Bronchial epithelial cell (primary cell): Measurements from ENCODE around the gene RBM47. TPM values are rescaled to one million over a fixed set of nuclear protein-coding genes. Genes with fewer than 3 reads are reported as not detected.

Source experiments
- DNase-seq: peaks from one replicate; pipeline ENCODE4 v3.0.0-alpha.2; 2010; ENCODE audit warnings: low read depth
- FAIRE-seq: peaks from 2 replicates; lab custom pipeline; 2011; peaks lifted over from hg19 to GRCh38; lab: Jason Lieb, UNC
- H3K27me3 ChIP-seq: 2 replicates; pipeline ENCODE4 v1.5.1; 2011; ENCODE audit warnings: low read length; ENCODE audit not compliant: control insufficient read depth, insufficient read depth
- H3K36me3 ChIP-seq: 2 replicates; pipeline ENCODE4 v1.5.1; 2011; ENCODE audit warnings: low read length; ENCODE audit not compliant: control insufficient read depth, insufficient read depth
- H3K4me3 ChIP-seq: 2 replicates; pipeline ENCODE4 v1.5.1; 2011; ENCODE audit warnings: mild to moderate bottlenecking, low read depth, low read length, control low read depth
- total RNA-seq: library from RNA; depleted of rRNA; stranded (reverse); fragments of >200 nt; gene quantifications from 2 replicates; pipeline ENCODE4 v1.2.1, GENCODE V29; 2014
- TF ChIP-seq, protein P1 (sequence below): IDR thresholded peaks from 2 replicates; pipeline ENCODE4 v1.5.1; 2011; ENCODE audit warnings: mild to moderate bottlenecking, moderate library complexity, low read length, control low read depth, inconsistent platforms; ENCODE audit not compliant: insufficient read depth, severe bottlenecking

Gene RBM47
- total RNA-seq, 1 donor from 2014 or later = 35.0 TPM

- TF ChIP-seq, protein P1, sequence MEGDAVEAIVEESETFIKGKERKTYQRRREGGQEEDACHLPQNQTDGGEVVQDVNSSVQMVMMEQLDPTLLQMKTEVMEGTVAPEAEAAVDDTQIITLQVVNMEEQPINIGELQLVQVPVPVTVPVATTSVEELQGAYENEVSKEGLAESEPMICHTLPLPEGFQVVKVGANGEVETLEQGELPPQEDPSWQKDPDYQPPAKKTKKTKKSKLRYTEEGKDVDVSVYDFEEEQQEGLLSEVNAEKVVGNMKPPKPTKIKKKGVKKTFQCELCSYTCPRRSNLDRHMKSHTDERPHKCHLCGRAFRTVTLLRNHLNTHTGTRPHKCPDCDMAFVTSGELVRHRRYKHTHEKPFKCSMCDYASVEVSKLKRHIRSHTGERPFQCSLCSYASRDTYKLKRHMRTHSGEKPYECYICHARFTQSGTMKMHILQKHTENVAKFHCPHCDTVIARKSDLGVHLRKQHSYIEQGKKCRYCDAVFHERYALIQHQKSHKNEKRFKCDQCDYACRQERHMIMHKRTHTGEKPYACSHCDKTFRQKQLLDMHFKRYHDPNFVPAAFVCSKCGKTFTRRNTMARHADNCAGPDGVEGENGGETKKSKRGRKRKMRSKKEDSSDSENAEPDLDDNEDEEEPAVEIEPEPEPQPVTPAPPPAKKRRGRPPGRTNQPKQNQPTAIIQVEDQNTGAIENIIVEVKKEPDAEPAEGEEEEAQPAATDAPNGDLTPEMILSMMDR = no peak
- H3K4me3 ChIP-seq = no peak overlapping the region
- FAIRE-seq (no peak), DNase-seq (no peak)
- H3K36me3 ChIP-seq = no peaks in the 10 kb centered on the region
- no peaks in the 10 kb centered on the region for H3K27me3 ChIP-seq
Measured at GRCh38 chr4:40573593-40574311, 55.9 kb downstream of the RBM47 start.

DNA sequence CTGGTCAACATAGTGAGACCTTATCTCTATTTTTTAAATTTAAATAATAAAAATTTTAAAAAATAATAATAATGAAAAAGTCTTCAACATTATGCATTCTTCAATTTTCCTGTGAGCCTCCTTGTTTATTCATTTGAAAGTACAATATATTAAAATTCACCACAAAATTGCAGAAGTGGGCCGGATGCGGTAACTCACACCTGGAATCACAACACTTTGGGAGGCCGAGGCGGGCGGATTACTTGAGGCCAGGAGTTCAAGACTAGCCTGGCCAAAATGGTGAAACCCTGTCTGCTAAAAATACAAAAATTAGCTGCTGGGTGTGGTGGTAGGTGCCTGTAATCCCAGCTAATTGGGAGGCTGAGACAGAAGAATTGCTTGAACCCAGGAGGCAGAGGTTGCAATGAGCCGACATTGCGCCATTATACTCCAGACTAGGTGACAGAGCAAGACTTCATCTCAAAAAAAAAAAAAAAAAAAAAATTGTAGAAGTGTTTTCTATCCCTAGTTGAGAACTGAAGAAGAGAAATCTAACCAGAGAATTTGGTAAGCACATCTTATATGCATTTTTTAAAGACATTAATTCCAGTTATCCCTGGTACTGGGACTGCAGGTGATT lies 56.9 kb downstream of the RBM47 start:
- TF ChIP-seq, protein P1 = no peak
- DNase-seq = no peak
- no peak overlapping the region for H3K4me3 ChIP-seq
- FAIRE-seq = no peak
- H3K27me3 ChIP-seq = no peaks in the 10 kb centered on the region
- no peaks in the 10 kb centered on the region for H3K36me3 ChIP-seq

DNA sequence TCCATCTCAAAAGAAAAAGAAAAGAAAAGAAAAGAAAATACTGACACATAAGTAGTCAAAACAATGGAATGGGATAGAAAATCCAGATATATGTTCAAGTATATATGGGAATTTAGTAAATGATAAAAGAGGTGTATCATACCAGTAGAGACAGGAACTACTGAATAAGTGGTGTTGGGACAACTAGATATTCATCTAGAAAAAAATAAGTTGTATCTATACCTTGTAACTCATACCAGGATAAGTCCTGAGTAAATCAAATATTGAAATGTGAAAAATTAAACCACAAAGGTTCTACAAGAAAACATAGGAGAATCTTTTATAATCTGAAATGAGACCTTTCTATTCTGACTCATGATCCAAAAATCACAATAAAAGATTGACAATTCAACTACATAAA lies 58.5 kb downstream of the RBM47 start:
- no peaks in the 10 kb centered on the region for H3K27me3 ChIP-seq
- FAIRE-seq (no peak), DNase-seq (no peak)
- H3K36me3 ChIP-seq = no peaks in the 10 kb centered on the region
- H3K4me3 ChIP-seq = no peak overlapping the region
- TF ChIP-seq, protein P1 = no peak

GRCh38 chr4:40570348-40571077 lies 59.2 kb downstream of the RBM47 start:
- no peaks in the 10 kb centered on the region for H3K27me3 ChIP-seq
- DNase-seq = no peak
- no peaks in the 10 kb centered on the region for H3K36me3 ChIP-seq
- no peak for FAIRE-seq
- TF ChIP-seq, protein P1 = no peak
- no peak overlapping the region for H3K4me3 ChIP-seq

GRCh38 chr4:40564815-40565483 lies 64.7 kb downstream of the RBM47 start:
- no peak for DNase-seq
- TF ChIP-seq, protein P1 = no peak
- no peaks in the 10 kb centered on the region for H3K27me3 ChIP-seq
- FAIRE-seq = no peak
- no peak overlapping the region for H3K4me3 ChIP-seq
- peaks cover 5% of the 10 kb centered on the region for H3K36me3 ChIP-seq
